HEK293 (cell line): ENCODE data around the gene CYP17A1.

ENCODE experiments used
- EGR2 ChIP-seq: fragments of 450-650 bp; formaldehyde crosslinking; IDR thresholded peaks from 2 replicates; pipeline ENCODE4 v1.5.1; 2016; ENCODE audit warnings: low read depth, missing biosample characterization, missing genetic modification characterization
- KLF16 ChIP-seq: fragments of 450-650 bp; formaldehyde crosslinking; IDR thresholded peaks from 2 replicates; pipeline ENCODE4 v1.5.1; 2017; ENCODE audit warnings: missing biosample characterization, missing genetic modification characterization
- SP3 ChIP-seq: fragments of 450-650 bp; formaldehyde crosslinking; IDR thresholded peaks from 2 replicates; pipeline ENCODE4 v1.5.1; 2016; ENCODE audit warnings: missing biosample characterization, missing genetic modification characterization
- ZNF214 ChIP-seq: fragments of 450-650 bp; formaldehyde crosslinking; IDR thresholded peaks from 2 replicates; pipeline ENCODE4 v1.5.1; 2017; ENCODE audit warnings: missing biosample characterization, mild to moderate bottlenecking, missing genetic modification characterization, borderline replicate concordance
- ZNF311 ChIP-seq: fragments of 450-650 bp; formaldehyde crosslinking; IDR thresholded peaks from 2 replicates; pipeline ENCODE4 v1.5.1; 2017; ENCODE audit warnings: missing biosample characterization, missing genetic modification characterization, borderline replicate concordance
- ZNF510 ChIP-seq: fragments of 450-650 bp; formaldehyde crosslinking; IDR thresholded peaks from 2 replicates; pipeline ENCODE4 v1.5.1; 2018; ENCODE audit warnings: mild to moderate bottlenecking, missing genetic modification characterization, missing biosample characterization; ENCODE audit not compliant: insufficient replicate concordance
- ZNF555 ChIP-seq: fragments of 450-650 bp; formaldehyde crosslinking; conservative IDR thresholded peaks from 2 replicates; pipeline ENCODE4 v1.5.1; 2017; ENCODE audit warnings: missing biosample characterization, mild to moderate bottlenecking, missing genetic modification characterization, inconsistent platforms
- ZNF561 ChIP-seq: fragments of 450-650 bp; IDR thresholded peaks from 2 replicates; pipeline ENCODE4 v1.5.1; 2018; ENCODE audit warnings: missing biosample characterization, missing genetic modification characterization, borderline replicate concordance
- ZNF677 ChIP-seq: fragments of 450-650 bp; IDR thresholded peaks from 2 replicates; pipeline ENCODE4 v1.5.0; 2018; ENCODE audit warnings: missing biosample characterization, mild to moderate bottlenecking, missing genetic modification characterization, moderate library complexity
- TF ChIP-seq, protein P1 (sequence below): fragments of 450-650 bp; formaldehyde crosslinking; IDR thresholded peaks from 2 replicates; pipeline ENCODE4 v1.5.1; 2016; ENCODE audit warnings: missing biosample characterization, missing genetic modification characterization
- TF ChIP-seq, protein P2 (sequence below): fragments of 450-650 bp; formaldehyde crosslinking; IDR thresholded peaks from 2 replicates; pipeline ENCODE4 v1.5.1; 2016; ENCODE audit warnings: missing biosample characterization, missing genetic modification characterization
- TF ChIP-seq, protein P3 (sequence below): fragments of 450-650 bp; formaldehyde crosslinking; IDR thresholded peaks from 2 replicates; pipeline ENCODE4 v1.5.1; 2016; ENCODE audit warnings: missing biosample characterization, missing genetic modification characterization, low read depth
- TF ChIP-seq, protein P4 (sequence below): fragments of 450-650 bp; formaldehyde crosslinking; IDR thresholded peaks from 2 replicates; pipeline ENCODE4 v1.5.1; 2016; ENCODE audit warnings: missing biosample characterization, missing genetic modification characterization

DNA sequence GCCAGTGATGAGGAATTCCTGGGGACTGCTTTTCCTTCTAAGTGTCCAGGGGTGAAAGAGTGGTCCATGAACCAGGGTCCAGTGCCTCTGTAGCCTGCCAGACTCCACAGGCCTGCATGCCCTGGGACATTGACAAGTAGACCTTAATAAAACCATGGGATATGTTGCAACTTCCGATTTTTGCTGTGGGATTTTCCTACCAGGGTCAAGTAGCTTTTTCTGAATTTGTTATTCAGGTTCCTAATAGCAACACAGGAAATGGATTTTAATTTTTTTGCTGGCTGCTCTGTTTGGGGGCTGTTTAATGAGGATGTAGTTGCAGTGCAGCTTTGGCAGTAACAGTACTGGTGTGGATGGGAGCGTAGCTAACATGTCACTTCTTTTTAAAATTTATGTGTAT, 51.4 kb downstream of the CYP17A1 start:
- TF ChIP-seq, protein P1, sequence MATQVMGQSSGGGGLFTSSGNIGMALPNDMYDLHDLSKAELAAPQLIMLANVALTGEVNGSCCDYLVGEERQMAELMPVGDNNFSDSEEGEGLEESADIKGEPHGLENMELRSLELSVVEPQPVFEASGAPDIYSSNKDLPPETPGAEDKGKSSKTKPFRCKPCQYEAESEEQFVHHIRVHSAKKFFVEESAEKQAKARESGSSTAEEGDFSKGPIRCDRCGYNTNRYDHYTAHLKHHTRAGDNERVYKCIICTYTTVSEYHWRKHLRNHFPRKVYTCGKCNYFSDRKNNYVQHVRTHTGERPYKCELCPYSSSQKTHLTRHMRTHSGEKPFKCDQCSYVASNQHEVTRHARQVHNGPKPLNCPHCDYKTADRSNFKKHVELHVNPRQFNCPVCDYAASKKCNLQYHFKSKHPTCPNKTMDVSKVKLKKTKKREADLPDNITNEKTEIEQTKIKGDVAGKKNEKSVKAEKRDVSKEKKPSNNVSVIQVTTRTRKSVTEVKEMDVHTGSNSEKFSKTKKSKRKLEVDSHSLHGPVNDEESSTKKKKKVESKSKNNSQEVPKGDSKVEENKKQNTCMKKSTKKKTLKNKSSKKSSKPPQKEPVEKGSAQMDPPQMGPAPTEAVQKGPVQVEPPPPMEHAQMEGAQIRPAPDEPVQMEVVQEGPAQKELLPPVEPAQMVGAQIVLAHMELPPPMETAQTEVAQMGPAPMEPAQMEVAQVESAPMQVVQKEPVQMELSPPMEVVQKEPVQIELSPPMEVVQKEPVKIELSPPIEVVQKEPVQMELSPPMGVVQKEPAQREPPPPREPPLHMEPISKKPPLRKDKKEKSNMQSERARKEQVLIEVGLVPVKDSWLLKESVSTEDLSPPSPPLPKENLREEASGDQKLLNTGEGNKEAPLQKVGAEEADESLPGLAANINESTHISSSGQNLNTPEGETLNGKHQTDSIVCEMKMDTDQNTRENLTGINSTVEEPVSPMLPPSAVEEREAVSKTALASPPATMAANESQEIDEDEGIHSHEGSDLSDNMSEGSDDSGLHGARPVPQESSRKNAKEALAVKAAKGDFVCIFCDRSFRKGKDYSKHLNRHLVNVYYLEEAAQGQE (tag by site-specific recombination), result no peak
- TF ChIP-seq ZNF677 (no peak), KLF16 (tag by site-specific recombination) (no peak), ZNF555 (tag by site-specific recombination) (no peak), EGR2 (no peak), ZNF510 (tag by site-specific recombination) (no peak), ZNF561 (tag by site-specific recombination) (no peak), ZNF311 (tag by site-specific recombination) (no peak), SP3 (tag by site-specific recombination) (no peak), ZNF214 (tag by site-specific recombination) (no peak)
- TF ChIP-seq, protein P2, sequence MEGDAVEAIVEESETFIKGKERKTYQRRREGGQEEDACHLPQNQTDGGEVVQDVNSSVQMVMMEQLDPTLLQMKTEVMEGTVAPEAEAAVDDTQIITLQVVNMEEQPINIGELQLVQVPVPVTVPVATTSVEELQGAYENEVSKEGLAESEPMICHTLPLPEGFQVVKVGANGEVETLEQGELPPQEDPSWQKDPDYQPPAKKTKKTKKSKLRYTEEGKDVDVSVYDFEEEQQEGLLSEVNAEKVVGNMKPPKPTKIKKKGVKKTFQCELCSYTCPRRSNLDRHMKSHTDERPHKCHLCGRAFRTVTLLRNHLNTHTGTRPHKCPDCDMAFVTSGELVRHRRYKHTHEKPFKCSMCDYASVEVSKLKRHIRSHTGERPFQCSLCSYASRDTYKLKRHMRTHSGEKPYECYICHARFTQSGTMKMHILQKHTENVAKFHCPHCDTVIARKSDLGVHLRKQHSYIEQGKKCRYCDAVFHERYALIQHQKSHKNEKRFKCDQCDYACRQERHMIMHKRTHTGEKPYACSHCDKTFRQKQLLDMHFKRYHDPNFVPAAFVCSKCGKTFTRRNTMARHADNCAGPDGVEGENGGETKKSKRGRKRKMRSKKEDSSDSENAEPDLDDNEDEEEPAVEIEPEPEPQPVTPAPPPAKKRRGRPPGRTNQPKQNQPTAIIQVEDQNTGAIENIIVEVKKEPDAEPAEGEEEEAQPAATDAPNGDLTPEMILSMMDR (tag by site-specific recombination), result no peak
- TF ChIP-seq, protein P3, sequence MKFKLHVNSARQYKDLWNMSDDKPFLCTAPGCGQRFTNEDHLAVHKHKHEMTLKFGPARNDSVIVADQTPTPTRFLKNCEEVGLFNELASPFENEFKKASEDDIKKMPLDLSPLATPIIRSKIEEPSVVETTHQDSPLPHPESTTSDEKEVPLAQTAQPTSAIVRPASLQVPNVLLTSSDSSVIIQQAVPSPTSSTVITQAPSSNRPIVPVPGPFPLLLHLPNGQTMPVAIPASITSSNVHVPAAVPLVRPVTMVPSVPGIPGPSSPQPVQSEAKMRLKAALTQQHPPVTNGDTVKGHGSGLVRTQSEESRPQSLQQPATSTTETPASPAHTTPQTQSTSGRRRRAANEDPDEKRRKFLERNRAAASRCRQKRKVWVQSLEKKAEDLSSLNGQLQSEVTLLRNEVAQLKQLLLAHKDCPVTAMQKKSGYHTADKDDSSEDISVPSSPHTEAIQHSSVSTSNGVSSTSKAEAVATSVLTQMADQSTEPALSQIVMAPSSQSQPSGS (tag by site-specific recombination), result no peak
- TF ChIP-seq, protein P4, sequence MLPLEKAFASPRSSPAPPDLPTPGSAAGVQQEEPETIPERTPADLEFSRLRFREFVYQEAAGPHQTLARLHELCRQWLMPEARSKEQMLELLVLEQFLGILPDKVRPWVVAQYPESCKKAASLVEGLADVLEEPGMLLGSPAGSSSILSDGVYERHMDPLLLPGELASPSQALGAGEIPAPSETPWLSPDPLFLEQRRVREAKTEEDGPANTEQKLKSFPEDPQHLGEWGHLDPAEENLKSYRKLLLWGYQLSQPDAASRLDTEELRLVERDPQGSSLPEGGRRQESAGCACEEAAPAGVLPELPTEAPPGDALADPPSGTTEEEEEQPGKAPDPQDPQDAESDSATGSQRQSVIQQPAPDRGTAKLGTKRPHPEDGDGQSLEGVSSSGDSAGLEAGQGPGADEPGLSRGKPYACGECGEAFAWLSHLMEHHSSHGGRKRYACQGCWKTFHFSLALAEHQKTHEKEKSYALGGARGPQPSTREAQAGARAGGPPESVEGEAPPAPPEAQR (tag by site-specific recombination), result no peak
